ENCODE results near the gene KLF15. TPM values are rescaled to one million over a fixed set of nuclear protein-coding genes. Genes with fewer than 3 reads are reported as not detected.

The KLF15 gene
- total RNA-seq, 1 experiment from 2014 or later, result 3.3 TPM

DNA sequence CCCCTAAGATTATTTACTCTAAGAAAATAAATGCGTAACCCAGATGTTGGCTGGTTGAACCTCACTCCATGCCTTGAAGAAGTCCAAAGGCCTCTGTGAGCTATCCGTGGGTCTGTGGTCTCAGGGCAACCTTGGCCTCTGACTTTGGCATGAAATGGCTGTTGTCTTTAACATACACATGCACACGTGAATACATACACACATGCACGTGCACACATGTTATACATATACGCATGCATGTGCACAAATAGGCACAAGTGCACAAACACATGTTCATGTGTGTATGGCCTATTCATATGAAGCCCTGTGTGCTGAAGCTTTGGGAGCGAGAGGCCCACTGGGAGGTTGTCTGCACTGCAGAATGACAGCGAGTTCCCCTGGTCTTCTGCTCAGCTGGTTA lies 50.8 kb downstream of the KLF15 start:
- no peak overlapping the region for H3K4me2 ChIP-seq (ENCODE audit: low read length)
- DNase-seq (ENCODE audit: low read depth, low spot score) (no peak), ATAC-seq (no peak)
- POLR2A ChIA-PET, result no interaction called here
- CTCF ChIA-PET, result no interaction called here
- no peak for TF ChIP-seq FOSL1 (IDR thresholded peaks at IDR 0.05; ENCODE audit: low read depth)
- no peak for TF ChIP-seq SIN3A (IDR thresholded peaks at IDR 0.05; ENCODE audit: low read depth)
- no peaks in the 10 kb centered on the region for H4K20me1 ChIP-seq (ENCODE audit: insufficient read depth)
- H3K36me3 ChIP-seq (ENCODE audit: control insufficient read depth in 1 of 2, insufficient read depth in 2 of 2, low read length in 2 of 2), result no peaks in the 10 kb centered on the region
- H3K9ac ChIP-seq (ENCODE audit: low read length), result no peak overlapping the region
- intact Hi-C loops (cut with micrococcal nuclease), result no loop called here
- BruUV-seq (replicated peaks), result no TSS peak
- no peaks in the 10 kb centered on the region for H3K9me2 ChIP-seq (ENCODE audit: insufficient read depth)
- peaks cover 0 to 4% of the 10 kb centered on the region in 2 experiments; a peak in 2 of 4 replicates for H3K9me3 ChIP-seq (ENCODE audit: control insufficient read depth in 1 of 2, insufficient read depth in 1 of 2, low read depth in 1 of 2, low read length in 2 of 2)
- no peak overlapping the region for H3K4me3 ChIP-seq (replicated peaks in 1 of 2; ENCODE audit: low read depth in 1 of 2, low read length in 2 of 2)
- H2AFZ ChIP-seq (ENCODE audit: low read depth, low read length, poor library complexity, severe bottlenecking), result no peak overlapping the region
- no peak overlapping the region for H3K27ac ChIP-seq (ENCODE audit: low read depth, low read length)
- H3K27me3 ChIP-seq (ENCODE audit: insufficient read depth, low read length), result no peaks in the 10 kb centered on the region
- H3K79me2 ChIP-seq (ENCODE audit: insufficient read depth, low read length), result no peaks in the 10 kb centered on the region
- RAD21 ChIA-PET (ENCODE audit: low non-redundant PET in 1 of 2, low total read pairs in 2 of 2, uncharacterized antibody in 2 of 2, unreplicated experiment in 2 of 2), result no interaction called here
- H3K4me1 ChIP-seq (ENCODE audit: control insufficient read depth in 1 of 2, insufficient read depth in 2 of 2, low read length in 2 of 2), result no peaks in the 10 kb centered on the region

DNA sequence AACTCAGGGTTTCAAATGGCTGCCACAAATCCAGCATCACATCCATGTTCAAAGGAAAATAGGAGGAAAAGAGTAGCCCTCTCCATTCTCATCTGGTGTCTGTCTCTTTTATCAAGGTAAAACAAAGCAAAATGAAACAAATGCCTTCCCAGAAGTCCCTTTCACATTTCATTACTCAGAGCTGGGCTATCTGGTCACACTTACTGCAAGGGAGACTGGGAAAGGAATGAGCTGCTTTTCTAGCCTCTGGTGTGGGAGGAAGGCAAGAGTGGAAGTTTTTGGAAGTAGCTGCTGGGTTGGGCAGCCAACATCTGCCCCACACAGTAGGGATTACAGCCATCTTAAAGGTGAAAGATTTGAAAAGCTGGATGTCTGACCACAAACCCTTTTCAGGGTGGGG lies 51.8 kb downstream of the KLF15 start:
- no TSS peak for BruUV-seq (replicated peaks)
- TF ChIP-seq ZNF274 (IDR thresholded peaks at IDR 0.05; ENCODE audit: low read depth, low read length), result no peak
- TF ChIP-seq EGR1 (IDR thresholded peaks at IDR 0.05; ENCODE audit: low read depth), result no peak
- TF ChIP-seq YY1 (IDR thresholded peaks at IDR 0.05; ENCODE audit: extremely low read depth, insufficient replicate concordance, low read depth, low read length), result no peak
- no peak for TF ChIP-seq EZH2 (IDR thresholded peaks at IDR 0.05)
- TF ChIP-seq CEBPB (IDR thresholded peaks at IDR 0.05; ENCODE audit: low read depth), result no peak
- no peak for TF ChIP-seq EZH2phosphoT487 (IDR thresholded peaks at IDR 0.05; ENCODE audit: borderline replicate concordance)
- TF ChIP-seq FOSL1 (IDR thresholded peaks at IDR 0.05; ENCODE audit: low read depth), result no peak
- TF ChIP-seq SIN3A (IDR thresholded peaks at IDR 0.05; ENCODE audit: low read depth), result no peak
- TF ChIP-seq POLR2A (IDR thresholded peaks at IDR 0.05; ENCODE audit: borderline replicate concordance, extremely low read depth, insufficient read depth, insufficient read length), result no peak
- no peak for TF ChIP-seq SP1 (IDR thresholded peaks at IDR 0.05; ENCODE audit: low read depth)
- TF ChIP-seq, protein P1, sequence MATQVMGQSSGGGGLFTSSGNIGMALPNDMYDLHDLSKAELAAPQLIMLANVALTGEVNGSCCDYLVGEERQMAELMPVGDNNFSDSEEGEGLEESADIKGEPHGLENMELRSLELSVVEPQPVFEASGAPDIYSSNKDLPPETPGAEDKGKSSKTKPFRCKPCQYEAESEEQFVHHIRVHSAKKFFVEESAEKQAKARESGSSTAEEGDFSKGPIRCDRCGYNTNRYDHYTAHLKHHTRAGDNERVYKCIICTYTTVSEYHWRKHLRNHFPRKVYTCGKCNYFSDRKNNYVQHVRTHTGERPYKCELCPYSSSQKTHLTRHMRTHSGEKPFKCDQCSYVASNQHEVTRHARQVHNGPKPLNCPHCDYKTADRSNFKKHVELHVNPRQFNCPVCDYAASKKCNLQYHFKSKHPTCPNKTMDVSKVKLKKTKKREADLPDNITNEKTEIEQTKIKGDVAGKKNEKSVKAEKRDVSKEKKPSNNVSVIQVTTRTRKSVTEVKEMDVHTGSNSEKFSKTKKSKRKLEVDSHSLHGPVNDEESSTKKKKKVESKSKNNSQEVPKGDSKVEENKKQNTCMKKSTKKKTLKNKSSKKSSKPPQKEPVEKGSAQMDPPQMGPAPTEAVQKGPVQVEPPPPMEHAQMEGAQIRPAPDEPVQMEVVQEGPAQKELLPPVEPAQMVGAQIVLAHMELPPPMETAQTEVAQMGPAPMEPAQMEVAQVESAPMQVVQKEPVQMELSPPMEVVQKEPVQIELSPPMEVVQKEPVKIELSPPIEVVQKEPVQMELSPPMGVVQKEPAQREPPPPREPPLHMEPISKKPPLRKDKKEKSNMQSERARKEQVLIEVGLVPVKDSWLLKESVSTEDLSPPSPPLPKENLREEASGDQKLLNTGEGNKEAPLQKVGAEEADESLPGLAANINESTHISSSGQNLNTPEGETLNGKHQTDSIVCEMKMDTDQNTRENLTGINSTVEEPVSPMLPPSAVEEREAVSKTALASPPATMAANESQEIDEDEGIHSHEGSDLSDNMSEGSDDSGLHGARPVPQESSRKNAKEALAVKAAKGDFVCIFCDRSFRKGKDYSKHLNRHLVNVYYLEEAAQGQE (IDR thresholded peaks at IDR 0.05; ENCODE audit: low read depth), result no peak
- TF ChIP-seq POLR2AphosphoS5 (IDR thresholded peaks at IDR 0.05; ENCODE audit: low read depth, low read length), result no peak
- no peak for TF ChIP-seq JUND (IDR thresholded peaks at IDR 0.05)
- TF ChIP-seq CBX3 (IDR thresholded peaks at IDR 0.05; ENCODE audit: low read depth), result no peak
- no peak for TF ChIP-seq TCF7L2 (IDR thresholded peaks at IDR 0.05; ENCODE audit: borderline replicate concordance, extremely low read depth, insufficient read depth, insufficient read length)
- TF ChIP-seq, protein P2, sequence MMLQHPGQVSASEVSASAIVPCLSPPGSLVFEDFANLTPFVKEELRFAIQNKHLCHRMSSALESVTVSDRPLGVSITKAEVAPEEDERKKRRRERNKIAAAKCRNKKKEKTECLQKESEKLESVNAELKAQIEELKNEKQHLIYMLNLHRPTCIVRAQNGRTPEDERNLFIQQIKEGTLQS (IDR thresholded peaks at IDR 0.05), result no peak
- TF ChIP-seq, protein P3, sequence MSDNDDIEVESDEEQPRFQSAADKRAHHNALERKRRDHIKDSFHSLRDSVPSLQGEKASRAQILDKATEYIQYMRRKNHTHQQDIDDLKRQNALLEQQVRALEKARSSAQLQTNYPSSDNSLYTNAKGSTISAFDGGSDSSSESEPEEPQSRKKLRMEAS (IDR thresholded peaks at IDR 0.05), result no peak
- no peak for TF ChIP-seq ZFX (IDR thresholded peaks at IDR 0.05)

More for the DNA sequence above, 51.8 kb downstream of the KLF15 start:
- Histone ChIP-seq H3K9me3 (ENCODE audit: control insufficient read depth in 1 of 2, insufficient read depth in 1 of 2, low read depth in 1 of 2, low read length in 2 of 2) (peaks cover 0 to 4% of the 10 kb centered on the region in 2 experiments; a peak in 2 of 4 replicates), H3K27me3 (ENCODE audit: insufficient read depth, low read length) (no peaks in the 10 kb centered on the region), H3K36me3 (ENCODE audit: control insufficient read depth in 1 of 2, insufficient read depth in 2 of 2, low read length in 2 of 2) (no peaks in the 10 kb centered on the region), H3K9ac (ENCODE audit: low read length) (no peak overlapping the region), H3K4me3 (replicated peaks in 1 of 2; ENCODE audit: low read depth in 1 of 2, low read length in 2 of 2) (no peak overlapping the region), H4K20me1 (ENCODE audit: insufficient read depth) (no peaks in the 10 kb centered on the region), H3K79me2 (ENCODE audit: insufficient read depth, low read length) (no peaks in the 10 kb centered on the region), H3K4me1 (ENCODE audit: control insufficient read depth in 1 of 2, insufficient read depth in 2 of 2, low read length in 2 of 2) (no peaks in the 10 kb centered on the region), H2AFZ (ENCODE audit: low read depth, low read length, poor library complexity, severe bottlenecking) (no peak overlapping the region), H3K9me2 (ENCODE audit: insufficient read depth) (no peaks in the 10 kb centered on the region), H3K4me2 (ENCODE audit: low read length) (no peak overlapping the region), H3K27ac (ENCODE audit: low read depth, low read length) (no peak overlapping the region)
- intact Hi-C loops (cut with micrococcal nuclease), result no loop called here
- no peak for ATAC-seq
- ChIA-PET POLR2A (no interaction called here), CTCF (no interaction called here), RAD21 (ENCODE audit: low non-redundant PET in 1 of 2, low total read pairs in 2 of 2, uncharacterized antibody in 2 of 2, unreplicated experiment in 2 of 2) (no interaction called here)
- DNase-seq (ENCODE audit: low read depth, low spot score), result no peak

Data from HCT116 (cell line).